ENCODE data around the gene CDH13.

CDH13 gene

GRCh38 chr16:82665025-82665424 lies 38.3 kb downstream of the CDH13 start:
- Histone ChIP-seq H3K4me1 (ENCODE audit: control insufficient read depth, insufficient read depth, low read length, unreplicated experiment) (no peaks in the 10 kb centered on the region), H3K27me3 (ENCODE audit: insufficient read depth, low read length) (0 out of 2 replicates have a peak, but pooled peaks cover 7% of the 10 kb centered on the region), H3K27ac (ENCODE audit: low read depth, low read length) (no peak overlapping the region), H3K4me3 (ENCODE audit: low read depth, low read length) (no peak overlapping the region), H2AFZ (ENCODE audit: low read length, unreplicated experiment) (no peak overlapping the region), H3K79me2 (ENCODE audit: control insufficient read depth, insufficient read depth, low read length, unreplicated experiment) (no peaks in the 10 kb centered on the region), H3K36me3 (ENCODE audit: insufficient read depth, low read length) (no peaks in the 10 kb centered on the region)

- no peaks in the 10 kb centered on the region for H3K79me2 ChIP-seq (ENCODE audit: control insufficient read depth, insufficient read depth, low read length, unreplicated experiment)
- H3K27me3 ChIP-seq (ENCODE audit: insufficient read depth, low read length), result 0 out of 2 replicates have a peak, but pooled peaks cover 7% of the 10 kb centered on the region
These were observed 40.7 kb downstream of the CDH13 start for GRCh38 chr16:82667437-82667836.

GRCh38 chr16:82668094-82668493 lies 41.3 kb downstream of the CDH13 start:
- Histone ChIP-seq H3K27ac (ENCODE audit: low read depth, low read length) (no peak overlapping the region), H3K27me3 (ENCODE audit: insufficient read depth, low read length) (0 out of 2 replicates have a peak, but pooled peaks cover 7% of the 10 kb centered on the region), H3K4me3 (ENCODE audit: low read depth, low read length) (no peak overlapping the region), H2AFZ (ENCODE audit: low read length, unreplicated experiment) (no peak overlapping the region), H3K79me2 (ENCODE audit: control insufficient read depth, insufficient read depth, low read length, unreplicated experiment) (no peaks in the 10 kb centered on the region), H3K36me3 (ENCODE audit: insufficient read depth, low read length) (no peaks in the 10 kb centered on the region), H3K4me1 (ENCODE audit: control insufficient read depth, insufficient read depth, low read length, unreplicated experiment) (no peaks in the 10 kb centered on the region)

More at GRCh38 chr16:82667437-82667836, 40.7 kb downstream of the CDH13 start:
- Histone ChIP-seq H3K4me3 (ENCODE audit: low read depth, low read length) (no peak overlapping the region), H3K27ac (ENCODE audit: low read depth, low read length) (no peak overlapping the region), H3K4me1 (ENCODE audit: control insufficient read depth, insufficient read depth, low read length, unreplicated experiment) (no peaks in the 10 kb centered on the region), H3K36me3 (ENCODE audit: insufficient read depth, low read length) (no peaks in the 10 kb centered on the region), H2AFZ (ENCODE audit: low read length, unreplicated experiment) (no peak overlapping the region)

GRCh38 chr16:82671741-82672140 lies 45.0 kb downstream of the CDH13 start:
- H3K79me2 ChIP-seq (ENCODE audit: control insufficient read depth, insufficient read depth, low read length, unreplicated experiment), result no peaks in the 10 kb centered on the region
- H3K27ac ChIP-seq (ENCODE audit: low read depth, low read length), result no peak overlapping the region
- H3K4me3 ChIP-seq (ENCODE audit: low read depth, low read length), result no peak overlapping the region
- no peaks in the 10 kb centered on the region for H3K4me1 ChIP-seq (ENCODE audit: control insufficient read depth, insufficient read depth, low read length, unreplicated experiment)
- no peak overlapping the region for H2AFZ ChIP-seq (ENCODE audit: low read length, unreplicated experiment)
- no peaks in the 10 kb centered on the region for H3K36me3 ChIP-seq (ENCODE audit: insufficient read depth, low read length)
- H3K27me3 ChIP-seq (ENCODE audit: insufficient read depth, low read length), result no peaks in the 10 kb centered on the region

GRCh38 chr16:82672676-82673075 lies 45.9 kb downstream of the CDH13 start:
- H3K27ac ChIP-seq (ENCODE audit: low read depth, low read length), result no peak overlapping the region
- H3K27me3 ChIP-seq (ENCODE audit: insufficient read depth, low read length), result no peaks in the 10 kb centered on the region
- H3K4me1 ChIP-seq (ENCODE audit: control insufficient read depth, insufficient read depth, low read length, unreplicated experiment), result no peaks in the 10 kb centered on the region
- no peaks in the 10 kb centered on the region for H3K79me2 ChIP-seq (ENCODE audit: control insufficient read depth, insufficient read depth, low read length, unreplicated experiment)
- H3K4me3 ChIP-seq (ENCODE audit: low read depth, low read length), result no peak overlapping the region
- no peaks in the 10 kb centered on the region for H3K36me3 ChIP-seq (ENCODE audit: insufficient read depth, low read length)
- H2AFZ ChIP-seq (ENCODE audit: low read length, unreplicated experiment), result no peak overlapping the region

- no peaks in the 10 kb centered on the region for H3K4me1 ChIP-seq (ENCODE audit: control insufficient read depth, insufficient read depth, low read length, unreplicated experiment)
These were observed 48.5 kb downstream of the CDH13 start for GRCh38 chr16:82675300-82675699.

GRCh38 chr16:82681592-82681991 lies 54.8 kb downstream of the CDH13 start:
- Histone ChIP-seq H3K4me3 (ENCODE audit: low read depth, low read length) (no peak overlapping the region), H3K79me2 (ENCODE audit: control insufficient read depth, insufficient read depth, low read length, unreplicated experiment) (no peaks in the 10 kb centered on the region), H2AFZ (ENCODE audit: low read length, unreplicated experiment) (no peak overlapping the region), H3K36me3 (ENCODE audit: insufficient read depth, low read length) (no peaks in the 10 kb centered on the region), H3K27ac (ENCODE audit: low read depth, low read length) (no peak overlapping the region), H3K4me1 (ENCODE audit: control insufficient read depth, insufficient read depth, low read length, unreplicated experiment) (no peaks in the 10 kb centered on the region), H3K27me3 (ENCODE audit: insufficient read depth, low read length) (no peaks in the 10 kb centered on the region)

More at GRCh38 chr16:82675300-82675699, 48.5 kb downstream of the CDH13 start:
- Histone ChIP-seq H2AFZ (ENCODE audit: low read length, unreplicated experiment) (no peak overlapping the region), H3K79me2 (ENCODE audit: control insufficient read depth, insufficient read depth, low read length, unreplicated experiment) (no peaks in the 10 kb centered on the region), H3K4me3 (ENCODE audit: low read depth, low read length) (no peak overlapping the region), H3K27ac (ENCODE audit: low read depth, low read length) (no peak overlapping the region), H3K36me3 (ENCODE audit: insufficient read depth, low read length) (no peaks in the 10 kb centered on the region), H3K27me3 (ENCODE audit: insufficient read depth, low read length) (no peaks in the 10 kb centered on the region)

GRCh38 chr16:82682767-82683166 lies 56.0 kb downstream of the CDH13 start:
- Histone ChIP-seq H3K4me3 (ENCODE audit: low read depth, low read length) (no peak overlapping the region), H3K36me3 (ENCODE audit: insufficient read depth, low read length) (no peaks in the 10 kb centered on the region), H3K79me2 (ENCODE audit: control insufficient read depth, insufficient read depth, low read length, unreplicated experiment) (no peaks in the 10 kb centered on the region), H3K4me1 (ENCODE audit: control insufficient read depth, insufficient read depth, low read length, unreplicated experiment) (no peaks in the 10 kb centered on the region), H3K27ac (ENCODE audit: low read depth, low read length) (no peak overlapping the region), H2AFZ (ENCODE audit: low read length, unreplicated experiment) (no peak overlapping the region), H3K27me3 (ENCODE audit: insufficient read depth, low read length) (no peaks in the 10 kb centered on the region)

- Histone ChIP-seq H3K27ac (ENCODE audit: low read depth, low read length) (no peak overlapping the region), H3K4me3 (ENCODE audit: low read depth, low read length) (no peak overlapping the region), H3K36me3 (ENCODE audit: insufficient read depth, low read length) (no peaks in the 10 kb centered on the region), H3K27me3 (ENCODE audit: insufficient read depth, low read length) (no peaks in the 10 kb centered on the region), H2AFZ (ENCODE audit: low read length, unreplicated experiment) (no peak overlapping the region), H3K79me2 (ENCODE audit: control insufficient read depth, insufficient read depth, low read length, unreplicated experiment) (no peaks in the 10 kb centered on the region), H3K4me1 (ENCODE audit: control insufficient read depth, insufficient read depth, low read length, unreplicated experiment) (no peaks in the 10 kb centered on the region)
These were observed 57.5 kb downstream of the CDH13 start for GRCh38 chr16:82684256-82684655.

- H3K27ac ChIP-seq (ENCODE audit: low read depth, low read length), result no peak overlapping the region
- H3K27me3 ChIP-seq (ENCODE audit: insufficient read depth, low read length), result no peaks in the 10 kb centered on the region
- H3K79me2 ChIP-seq (ENCODE audit: control insufficient read depth, insufficient read depth, low read length, unreplicated experiment), result no peaks in the 10 kb centered on the region
- H3K36me3 ChIP-seq (ENCODE audit: insufficient read depth, low read length), result no peaks in the 10 kb centered on the region
- no peaks in the 10 kb centered on the region for H3K4me1 ChIP-seq (ENCODE audit: control insufficient read depth, insufficient read depth, low read length, unreplicated experiment)
- H3K4me3 ChIP-seq (ENCODE audit: low read depth, low read length), result no peak overlapping the region
- H2AFZ ChIP-seq (ENCODE audit: low read length, unreplicated experiment), result no peak overlapping the region
These were observed 58.8 kb downstream of the CDH13 start for GRCh38 chr16:82685526-82685925.

GRCh38 chr16:82694239-82694874 lies 67.6 kb downstream of the CDH13 start:
- no peak overlapping the region for H2AFZ ChIP-seq (ENCODE audit: low read length, unreplicated experiment)
- H3K27ac ChIP-seq (ENCODE audit: low read depth, low read length), result peak overlapping the region; percentile 23

More at GRCh38 chr16:82694239-82694874, 67.6 kb downstream of the CDH13 start:
- no peaks in the 10 kb centered on the region for H3K27me3 ChIP-seq (ENCODE audit: insufficient read depth, low read length)
- H3K36me3 ChIP-seq (ENCODE audit: insufficient read depth, low read length), result no peaks in the 10 kb centered on the region
- H3K4me3 ChIP-seq (ENCODE audit: low read depth, low read length), result no peak overlapping the region
- no peaks in the 10 kb centered on the region for H3K79me2 ChIP-seq (ENCODE audit: control insufficient read depth, insufficient read depth, low read length, unreplicated experiment)
- peaks cover 26% of the 10 kb centered on the region for H3K4me1 ChIP-seq (ENCODE audit: control insufficient read depth, insufficient read depth, low read length, unreplicated experiment)

Measured in ACC112 (cell line).